Stimulated activated CD8-positive, alpha-beta memory T cell treated with anti-CD3 and anti-CD28 coated beads, Interleukin-15, amount 100 ng/mL, for 4 hours (primary cell): ENCODE data around the gene ZDHHC18.

ENCODE experiments used
- DNase-seq, 2 donors: peaks; one replicate each; pipeline ENCODE4 v3.0.0-alpha.2; 2020; ENCODE audit warnings: low read depth in 2 of 2

ZDHHC18 gene

DNA sequence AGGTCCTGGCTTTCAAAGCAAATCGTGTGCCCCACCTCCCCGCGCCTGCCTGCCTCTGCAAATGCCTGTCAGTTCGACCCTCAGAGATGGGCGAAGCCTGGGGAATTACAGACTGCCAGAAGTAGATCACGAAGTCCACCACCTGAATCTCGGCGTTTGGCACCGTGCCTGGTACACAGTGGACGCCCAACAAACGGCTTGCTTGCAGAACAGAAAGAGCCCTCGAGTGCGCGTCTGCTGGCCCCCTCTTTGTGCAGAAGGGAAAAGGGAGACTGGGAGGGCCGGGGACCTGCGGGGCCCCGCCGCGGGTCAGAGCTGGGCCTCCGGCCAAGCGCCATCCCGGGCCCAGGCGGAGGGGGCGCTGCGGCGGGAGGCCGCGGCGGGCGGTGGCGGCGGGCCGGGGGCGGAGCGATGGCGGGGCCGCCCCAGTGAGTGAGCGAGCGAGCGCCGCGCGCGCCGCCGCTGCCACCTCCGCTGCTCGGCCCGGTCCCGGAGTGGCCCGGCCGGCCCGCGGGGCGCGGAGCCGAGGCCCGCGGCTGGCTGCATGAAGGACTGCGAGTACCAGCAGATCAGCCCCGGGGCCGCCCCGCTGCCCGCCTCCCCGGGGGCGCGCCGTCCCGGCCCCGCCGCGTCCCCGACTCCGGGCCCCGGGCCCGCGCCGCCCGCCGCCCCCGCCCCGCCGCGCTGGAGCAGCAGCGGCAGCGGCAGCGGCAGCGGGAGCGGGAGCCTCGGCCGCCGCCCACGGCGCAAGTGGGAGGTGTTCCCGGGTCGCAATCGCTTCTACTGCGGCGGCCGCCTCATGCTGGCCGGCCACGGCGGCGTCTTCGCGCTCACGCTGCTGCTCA lies at the start of gene ZDHHC18:
ZDHHC18 (plus strand) TSS at position 428 of the 845 bp plus-strand sequence; CDS start at position 545, 117 bp downstream.
- peak in 1 of 2 donors; percentile 53 for DNase-seq

GRCh38 chr1:26779098-26779668 lies 47.3 kb upstream of the ZDHHC18 start:
- DNase-seq: no peak

DNA sequence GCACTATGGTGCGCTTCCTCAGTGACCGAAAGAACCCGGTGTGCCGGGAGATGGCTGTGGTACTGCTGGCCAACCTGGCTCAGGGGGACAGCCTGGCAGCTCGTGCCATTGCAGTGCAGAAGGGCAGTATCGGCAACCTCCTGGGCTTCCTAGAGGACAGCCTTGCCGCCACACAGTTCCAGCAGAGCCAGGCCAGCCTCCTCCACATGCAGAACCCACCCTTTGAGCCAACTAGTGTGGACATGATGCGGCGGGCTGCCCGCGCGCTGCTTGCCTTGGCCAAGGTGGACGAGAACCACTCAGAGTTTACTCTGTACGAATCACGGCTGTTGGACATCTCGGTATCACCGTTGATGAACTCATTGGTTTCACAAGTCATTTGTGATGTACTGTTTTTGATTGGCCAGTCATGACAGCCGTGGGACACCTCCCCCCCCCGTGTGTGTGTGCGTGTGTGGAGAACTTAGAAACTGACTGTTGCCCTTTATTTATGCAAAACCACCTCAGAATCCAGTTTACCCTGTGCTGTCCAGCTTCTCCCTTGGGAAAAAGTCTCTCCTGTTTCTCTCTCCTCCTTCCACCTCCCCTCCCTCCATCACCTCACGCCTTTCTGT lies 46.0 kb upstream of the ZDHHC18 start:
- DNase-seq: no peak

GRCh38 chr1:26781206-26781825 lies 45.2 kb upstream of the ZDHHC18 start:
- DNase-seq: no peak

GRCh38 chr1:26782521-26783212 lies 43.8 kb upstream of the ZDHHC18 start:
- no peak for DNase-seq

- DNase-seq: no peak
Measured at GRCh38 chr1:26783646-26784022, 42.9 kb upstream of the ZDHHC18 start.

DNA sequence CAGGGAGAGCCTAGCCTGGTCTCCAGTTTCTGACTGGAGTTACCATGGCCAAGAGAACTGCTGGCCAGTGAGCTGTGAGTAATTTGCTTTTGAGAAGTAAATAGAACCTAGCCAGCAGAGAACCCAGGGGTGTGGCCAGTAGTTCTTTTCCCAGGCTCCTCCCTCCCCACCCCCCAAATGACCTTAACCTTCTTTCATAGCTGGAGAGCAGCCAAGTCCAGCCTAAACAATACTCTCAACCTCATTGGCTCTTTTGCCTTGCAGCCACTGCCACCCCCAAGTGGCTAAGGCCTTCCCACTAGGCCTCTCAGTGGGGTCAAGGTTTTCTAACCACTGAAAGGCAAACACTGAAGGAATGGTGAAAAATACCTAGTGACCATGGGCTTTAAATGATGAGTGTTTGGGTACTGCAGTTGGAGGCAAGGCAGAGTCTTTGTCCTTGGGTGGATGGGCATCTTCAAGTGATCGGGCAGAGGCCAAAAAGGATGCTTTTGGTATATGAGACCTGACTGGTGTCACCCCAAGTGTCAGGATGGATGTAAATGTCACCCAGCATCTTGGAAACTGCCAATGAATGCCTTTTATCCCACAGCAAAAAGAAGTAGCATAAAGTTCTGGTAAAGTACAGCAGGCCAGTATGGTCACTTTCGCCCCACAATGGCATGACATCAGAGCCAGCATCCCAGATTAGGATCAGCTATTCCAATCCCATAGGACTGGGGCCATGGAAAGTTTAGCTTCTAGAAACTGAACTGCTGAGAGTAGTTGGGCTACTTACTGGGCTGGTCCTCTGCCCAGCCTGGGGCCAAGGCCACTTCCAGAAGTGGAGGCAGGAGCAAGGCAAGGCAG lies 42.2 kb upstream of the ZDHHC18 start:
- DNase-seq: no peak

- no peak for DNase-seq
Measured at GRCh38 chr1:26784886-26785285, 41.6 kb upstream of the ZDHHC18 start.

- no peak for DNase-seq
Measured at GRCh38 chr1:26785611-26786436, 40.7 kb upstream of the ZDHHC18 start.

DNA sequence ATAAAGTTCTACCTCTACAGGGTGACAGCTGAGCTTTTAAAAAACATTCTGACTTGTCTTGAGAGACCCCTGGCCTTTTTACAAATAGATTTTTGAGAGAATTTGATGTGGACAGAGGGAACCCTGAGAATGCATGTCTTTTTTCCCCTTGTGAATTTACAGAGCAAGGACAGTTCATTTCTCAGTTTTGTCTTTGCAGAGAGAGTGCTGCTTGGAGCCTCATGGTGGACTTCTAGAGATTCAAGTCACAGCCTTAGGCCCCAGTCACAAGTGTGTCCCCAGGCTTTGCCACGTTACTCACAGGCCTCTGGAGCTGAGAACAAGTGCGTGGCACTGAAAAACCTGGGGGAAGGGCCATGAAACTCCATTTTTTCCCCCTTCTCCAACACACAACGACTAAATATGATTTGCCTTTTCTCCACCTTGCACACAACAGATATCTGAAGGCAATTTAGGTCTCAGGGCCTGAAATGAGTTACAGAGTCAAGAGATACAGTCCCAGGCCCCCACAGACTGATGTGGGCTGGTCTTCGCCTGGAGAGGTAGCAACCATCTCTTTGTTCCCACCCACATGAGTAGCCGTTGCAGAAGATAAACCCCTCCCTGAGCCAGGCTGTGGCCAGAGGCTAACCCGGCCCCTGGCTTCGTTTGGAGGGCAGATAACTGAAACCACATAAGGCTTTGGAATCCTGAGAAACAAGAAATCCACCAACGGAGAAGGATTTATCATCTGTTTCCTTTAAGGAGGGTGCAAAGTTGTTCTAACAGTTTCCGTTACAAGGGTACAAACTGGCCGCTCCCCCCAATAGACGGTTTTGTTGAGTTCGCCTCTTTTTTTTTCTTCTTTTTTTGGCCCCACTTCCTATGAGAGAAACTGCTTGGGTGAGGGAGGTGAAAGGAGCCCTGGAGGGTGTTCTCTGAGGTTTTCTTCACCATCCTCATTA lies 39.8 kb upstream of the ZDHHC18 start:
- no peak for DNase-seq

GRCh38 chr1:26787381-26787705 lies 39.1 kb upstream of the ZDHHC18 start:
- DNase-seq: peak; percentile 56 to 63

DNA sequence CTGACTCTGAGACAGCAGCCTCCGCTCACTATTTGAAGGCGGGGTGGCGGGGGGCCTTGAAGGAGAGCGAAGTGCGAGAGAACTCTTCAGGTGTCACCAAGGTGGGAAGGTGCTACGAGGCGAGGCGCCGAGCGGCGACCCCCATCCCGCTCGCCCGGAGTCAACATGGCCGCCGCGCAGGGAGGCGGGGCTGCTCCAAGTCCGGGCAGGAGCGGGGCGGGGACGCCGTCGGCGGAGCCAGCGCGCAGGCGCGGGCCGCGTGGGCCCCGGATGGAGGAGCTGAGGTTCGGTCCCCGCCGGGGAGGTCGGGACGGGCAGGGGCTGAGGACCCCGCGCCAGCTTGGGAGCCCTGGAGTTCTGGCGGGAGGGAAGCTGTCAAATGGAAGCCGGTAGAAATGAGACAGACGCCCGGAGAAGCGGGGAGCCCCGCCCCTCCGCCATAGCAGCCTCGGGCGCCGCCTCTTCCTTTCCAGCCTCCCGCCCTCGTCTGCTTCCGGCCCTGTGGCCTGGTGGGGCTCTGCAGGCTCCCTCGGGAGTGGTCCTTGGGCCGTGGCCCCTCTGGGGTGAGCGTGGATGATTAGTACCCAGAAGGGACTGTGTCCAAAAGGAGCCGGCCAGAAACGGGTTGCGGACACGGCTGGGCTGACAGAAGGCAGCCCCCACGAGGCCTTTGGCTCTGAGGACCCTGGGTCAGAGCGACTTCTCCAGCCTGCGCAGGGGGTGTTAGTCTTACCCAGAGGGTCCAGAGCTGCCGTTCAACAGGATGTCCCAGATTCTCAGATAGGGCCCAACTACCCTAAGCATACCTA lies 38.6 kb upstream of the ZDHHC18 start, which contains the start of gene PIGV:
PIGV (plus strand) TSS at position 245 of the 809 bp plus-strand sequence. CDS start 2,866 bp downstream, outside the sequence.
- DNase-seq: peak; percentile 76 to 82

DNA sequence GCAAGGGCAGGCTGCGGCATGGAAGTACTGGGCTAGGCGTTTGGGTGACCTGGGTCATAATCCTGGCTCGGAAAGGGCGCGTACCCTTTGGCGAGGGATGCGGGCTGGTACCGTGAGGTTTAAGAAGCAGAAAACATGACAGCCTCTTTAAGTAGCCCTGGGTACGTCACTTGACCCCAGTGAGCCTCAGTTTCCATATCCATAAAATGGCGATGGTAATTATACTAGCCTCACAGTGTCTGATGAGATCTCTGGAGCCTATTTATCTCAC lies 38.0 kb upstream of the ZDHHC18 start:
- DNase-seq: no peak

- peak; percentile 65 to 85 for DNase-seq
Measured at GRCh38 chr1:26788836-26789611, 37.5 kb upstream of the ZDHHC18 start.

DNA sequence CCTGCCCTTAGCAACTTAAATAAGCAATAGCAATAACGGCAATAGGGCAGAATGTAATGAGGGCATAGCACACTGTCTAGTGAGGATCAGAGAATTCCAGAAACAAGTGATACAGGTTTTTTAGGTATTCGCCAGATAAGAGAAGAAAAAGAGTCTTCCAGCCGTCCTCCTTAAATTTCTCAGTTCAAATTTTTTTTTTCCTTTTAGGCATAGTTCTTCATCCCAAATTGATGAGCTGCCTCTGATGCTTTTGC lies 36.9 kb upstream of the ZDHHC18 start:
- DNase-seq: no peak

DNA sequence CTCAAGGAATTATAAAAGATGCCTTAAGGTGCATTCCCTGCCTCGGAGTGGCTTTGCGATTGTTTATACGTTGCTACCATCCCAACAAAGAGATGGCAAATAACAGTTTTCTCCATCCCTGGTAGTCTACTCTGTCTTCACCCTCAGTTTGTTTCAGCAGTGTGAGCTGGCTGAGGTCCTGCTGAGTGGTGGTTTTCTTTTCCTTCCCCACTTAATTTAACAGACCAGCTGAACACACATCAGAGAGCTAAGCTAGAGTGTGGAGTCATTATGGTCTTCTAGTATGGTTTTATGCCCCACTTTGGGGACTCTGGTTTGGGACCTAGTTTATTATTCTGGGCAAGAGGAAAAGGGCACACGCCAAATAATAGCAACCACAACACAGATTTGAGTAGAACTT lies 36.6 kb upstream of the ZDHHC18 start:
- DNase-seq: no peak

DNA sequence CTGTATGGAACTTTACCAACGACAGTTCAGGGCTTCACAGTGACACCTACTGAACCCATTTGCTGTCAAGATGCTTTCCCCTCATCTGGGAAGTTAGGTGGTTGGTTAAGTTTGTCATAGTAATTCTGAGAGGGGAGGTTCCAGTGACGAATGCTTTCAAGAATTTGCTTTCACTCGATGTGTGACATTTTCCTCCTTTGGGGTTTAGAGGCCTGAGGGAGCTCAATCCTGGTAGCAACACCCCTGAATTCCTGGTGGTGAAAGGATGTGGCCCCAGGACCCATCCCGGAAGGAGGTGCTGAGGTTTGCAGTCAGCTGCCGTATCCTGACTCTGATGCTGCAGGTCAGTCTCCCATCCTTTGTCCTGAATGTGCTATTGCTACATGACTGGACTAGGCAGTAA lies 35.9 kb upstream of the ZDHHC18 start:
- no peak for DNase-seq

DNA sequence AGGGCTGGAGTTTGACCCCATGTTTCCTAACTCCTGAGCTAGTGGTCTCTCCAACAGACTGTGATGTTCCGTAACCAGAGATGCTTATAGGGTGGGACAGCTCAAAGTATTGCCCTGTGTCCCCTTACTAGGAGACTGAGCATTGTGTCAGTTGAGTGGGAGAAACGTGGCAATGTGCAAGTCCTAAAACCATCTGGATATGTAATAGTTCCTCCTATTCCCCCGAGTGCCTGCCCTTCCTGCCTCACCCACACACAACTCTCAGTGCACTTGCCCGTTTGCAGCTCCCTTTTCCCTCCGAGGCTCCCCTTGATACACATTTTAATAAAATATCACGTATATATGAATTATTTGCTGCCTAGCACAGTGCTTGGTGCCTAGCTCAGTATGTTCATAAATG lies 35.3 kb upstream of the ZDHHC18 start:
- DNase-seq: no peak
